Measurements from ENCODE around the gene GLMN.

DNA sequence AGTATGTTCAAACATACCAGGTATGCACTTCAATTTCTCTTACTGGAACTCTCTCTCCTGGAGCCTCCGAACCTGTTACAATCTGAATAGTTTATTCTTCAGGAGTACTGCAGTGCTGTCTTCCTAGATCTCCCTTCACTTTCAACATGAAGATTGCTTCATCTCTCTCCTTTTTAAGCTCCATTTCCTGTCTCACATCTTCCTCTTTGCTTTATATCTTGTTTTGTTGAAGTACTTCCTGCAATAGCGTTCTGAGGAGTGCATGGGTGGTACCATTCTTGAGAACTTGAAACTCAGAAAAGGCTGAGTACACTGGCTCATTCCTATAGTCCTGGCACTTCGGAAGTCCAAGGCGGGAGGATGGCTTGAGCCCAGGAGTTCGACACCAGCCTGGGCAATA lies 96.8 kb downstream of the GLMN start:
- TF ChIP-seq, protein P1, sequence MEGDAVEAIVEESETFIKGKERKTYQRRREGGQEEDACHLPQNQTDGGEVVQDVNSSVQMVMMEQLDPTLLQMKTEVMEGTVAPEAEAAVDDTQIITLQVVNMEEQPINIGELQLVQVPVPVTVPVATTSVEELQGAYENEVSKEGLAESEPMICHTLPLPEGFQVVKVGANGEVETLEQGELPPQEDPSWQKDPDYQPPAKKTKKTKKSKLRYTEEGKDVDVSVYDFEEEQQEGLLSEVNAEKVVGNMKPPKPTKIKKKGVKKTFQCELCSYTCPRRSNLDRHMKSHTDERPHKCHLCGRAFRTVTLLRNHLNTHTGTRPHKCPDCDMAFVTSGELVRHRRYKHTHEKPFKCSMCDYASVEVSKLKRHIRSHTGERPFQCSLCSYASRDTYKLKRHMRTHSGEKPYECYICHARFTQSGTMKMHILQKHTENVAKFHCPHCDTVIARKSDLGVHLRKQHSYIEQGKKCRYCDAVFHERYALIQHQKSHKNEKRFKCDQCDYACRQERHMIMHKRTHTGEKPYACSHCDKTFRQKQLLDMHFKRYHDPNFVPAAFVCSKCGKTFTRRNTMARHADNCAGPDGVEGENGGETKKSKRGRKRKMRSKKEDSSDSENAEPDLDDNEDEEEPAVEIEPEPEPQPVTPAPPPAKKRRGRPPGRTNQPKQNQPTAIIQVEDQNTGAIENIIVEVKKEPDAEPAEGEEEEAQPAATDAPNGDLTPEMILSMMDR (IDR thresholded peaks at IDR 0.05) = no peak
- TF ChIP-seq MAX (IDR thresholded peaks at IDR 0.05) = no peak
- TF ChIP-seq NFE2L2 (conservative IDR thresholded peaks at IDR 0.05; ENCODE audit: low read length) = no peak
- TF ChIP-seq, protein P2, sequence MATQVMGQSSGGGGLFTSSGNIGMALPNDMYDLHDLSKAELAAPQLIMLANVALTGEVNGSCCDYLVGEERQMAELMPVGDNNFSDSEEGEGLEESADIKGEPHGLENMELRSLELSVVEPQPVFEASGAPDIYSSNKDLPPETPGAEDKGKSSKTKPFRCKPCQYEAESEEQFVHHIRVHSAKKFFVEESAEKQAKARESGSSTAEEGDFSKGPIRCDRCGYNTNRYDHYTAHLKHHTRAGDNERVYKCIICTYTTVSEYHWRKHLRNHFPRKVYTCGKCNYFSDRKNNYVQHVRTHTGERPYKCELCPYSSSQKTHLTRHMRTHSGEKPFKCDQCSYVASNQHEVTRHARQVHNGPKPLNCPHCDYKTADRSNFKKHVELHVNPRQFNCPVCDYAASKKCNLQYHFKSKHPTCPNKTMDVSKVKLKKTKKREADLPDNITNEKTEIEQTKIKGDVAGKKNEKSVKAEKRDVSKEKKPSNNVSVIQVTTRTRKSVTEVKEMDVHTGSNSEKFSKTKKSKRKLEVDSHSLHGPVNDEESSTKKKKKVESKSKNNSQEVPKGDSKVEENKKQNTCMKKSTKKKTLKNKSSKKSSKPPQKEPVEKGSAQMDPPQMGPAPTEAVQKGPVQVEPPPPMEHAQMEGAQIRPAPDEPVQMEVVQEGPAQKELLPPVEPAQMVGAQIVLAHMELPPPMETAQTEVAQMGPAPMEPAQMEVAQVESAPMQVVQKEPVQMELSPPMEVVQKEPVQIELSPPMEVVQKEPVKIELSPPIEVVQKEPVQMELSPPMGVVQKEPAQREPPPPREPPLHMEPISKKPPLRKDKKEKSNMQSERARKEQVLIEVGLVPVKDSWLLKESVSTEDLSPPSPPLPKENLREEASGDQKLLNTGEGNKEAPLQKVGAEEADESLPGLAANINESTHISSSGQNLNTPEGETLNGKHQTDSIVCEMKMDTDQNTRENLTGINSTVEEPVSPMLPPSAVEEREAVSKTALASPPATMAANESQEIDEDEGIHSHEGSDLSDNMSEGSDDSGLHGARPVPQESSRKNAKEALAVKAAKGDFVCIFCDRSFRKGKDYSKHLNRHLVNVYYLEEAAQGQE (IDR thresholded peaks at IDR 0.05) = no peak
- no peak for TF ChIP-seq USF2 (IDR thresholded peaks at IDR 0.05)
- no peak for TF ChIP-seq POLR2A (IDR thresholded peaks at IDR 0.05; ENCODE audit: low read length)
- TF ChIP-seq HES2 (IDR thresholded peaks at IDR 0.05) = no peak
- TF ChIP-seq SREBF2 (IDR thresholded peaks at IDR 0.05) = no peak
- TF ChIP-seq RCOR1 (IDR thresholded peaks at IDR 0.05; ENCODE audit: low read depth, low read length) = no peak
- TF ChIP-seq RNF2 (IDR thresholded peaks at IDR 0.05; ENCODE audit: borderline replicate concordance, low read depth) = no peak
- no peak for TF ChIP-seq KDM5A (IDR thresholded peaks at IDR 0.05)

Measured in A549 (cell line).